GM18951 (cell line): ENCODE data around the gene DCP1A.

Experiments
- POLR2A ChIP-seq: IDR thresholded peaks from 4 replicates; pipeline ENCODE4 v1.6.1; 2011; ENCODE audit warnings: mild to moderate bottlenecking; ENCODE audit not compliant: insufficient read length, insufficient read depth; ENCODE audit errors: extremely low read depth
- in situ Hi-C: fragments of 300-500 bp; cut with MboI; formaldehyde crosslinking; loops from one replicate; pipeline ENCODE4 v1.12.0; 2022; ENCODE audit warnings: low sequenced_read_pairs, mixed read lengths, inconsistent platforms; ENCODE audit not compliant: unreplicated experiment

DCP1A gene

DNA sequence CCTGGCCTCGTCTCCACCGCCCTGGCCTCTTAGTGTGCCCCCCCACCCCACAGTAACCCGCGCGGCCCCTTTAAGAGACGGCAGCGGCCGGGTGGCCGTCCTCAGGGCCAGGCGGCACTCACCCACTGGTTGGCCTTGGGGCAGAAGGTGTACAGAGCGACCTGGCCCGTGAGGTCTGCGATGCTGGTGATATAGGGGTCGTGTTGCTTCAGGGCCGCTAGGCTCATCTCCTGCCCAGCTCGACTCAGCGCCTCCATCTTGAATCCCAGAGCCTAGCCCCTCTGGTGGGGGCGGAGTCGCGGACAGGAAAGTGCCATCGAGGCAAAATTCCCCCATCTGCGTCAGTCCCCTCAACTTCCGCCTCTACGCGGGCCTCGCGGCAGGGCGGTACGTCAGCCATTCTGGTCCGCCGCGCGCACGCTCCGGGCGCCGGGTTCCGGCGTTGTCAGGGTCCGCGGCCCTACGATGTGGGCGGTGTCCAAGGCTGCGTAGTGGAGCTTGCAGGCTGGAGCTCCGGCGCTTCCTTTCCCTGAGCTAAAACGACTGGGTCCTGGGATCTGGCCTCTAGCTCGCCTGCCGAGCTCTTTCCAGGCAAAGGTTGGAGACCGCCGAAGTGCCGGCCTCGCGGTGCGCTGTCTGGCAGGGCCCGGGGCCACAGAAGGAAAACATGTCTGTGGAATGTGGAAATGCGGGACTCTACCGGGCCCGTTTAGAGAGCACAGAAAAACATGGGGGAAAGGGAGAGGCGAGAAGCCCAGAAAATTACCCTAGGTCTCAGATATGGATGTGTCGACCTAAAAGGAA is at the start of gene DCP1A:
Gene DCP1A, minus strand, starts transcription at position 283 of the 804 bp plus-strand sequence. Its CDS starts 26 bp downstream, at position 257.
- peak; percentile 95 for TF ChIP-seq POLR2A
- in situ Hi-C loops, result no loop called here

DNA sequence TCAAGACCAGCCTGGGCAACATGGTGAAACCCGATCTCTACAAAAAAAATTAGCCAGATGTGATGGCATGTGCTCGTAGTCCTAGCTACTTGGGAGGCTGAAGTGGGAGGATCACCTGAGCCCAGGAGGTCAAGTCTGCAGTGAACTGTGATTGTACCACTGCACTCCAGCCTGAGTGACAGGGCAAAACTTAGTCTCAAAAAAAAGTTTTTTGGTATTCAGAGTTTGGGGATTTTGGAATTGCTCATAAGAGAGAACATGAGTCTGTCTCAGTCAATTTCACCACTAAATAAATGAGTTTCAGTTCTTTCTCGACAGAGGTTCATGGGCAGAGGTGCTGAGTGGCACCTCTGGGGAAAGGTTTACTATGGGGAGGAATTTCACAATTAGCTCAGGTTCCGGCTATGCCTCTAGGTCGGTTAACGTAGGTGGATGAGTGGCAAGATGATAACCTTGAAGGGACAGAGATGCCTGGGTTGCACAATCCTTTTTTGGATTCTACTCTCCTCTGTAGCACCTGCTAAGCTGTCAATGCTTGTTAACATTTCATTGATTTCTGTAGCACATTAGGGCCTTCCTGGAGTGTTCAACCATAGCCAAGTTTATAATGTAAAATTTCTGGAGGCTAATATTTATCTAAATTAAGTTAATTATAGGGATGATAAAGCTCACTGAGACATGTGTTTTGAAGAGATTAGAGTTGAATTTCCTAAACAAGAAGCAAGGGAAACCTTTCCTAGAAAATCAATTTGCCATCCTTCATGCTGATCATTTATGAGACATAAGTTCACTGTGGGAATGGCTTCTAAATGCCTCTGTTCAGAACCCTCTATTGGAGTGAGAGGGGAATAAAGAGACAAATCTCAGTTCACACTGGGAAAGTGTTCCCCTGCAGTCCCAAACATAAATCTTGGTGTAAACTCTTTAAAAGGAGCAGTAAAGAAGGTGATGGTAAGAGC is 37.4 kb upstream of the DCP1A start:
- in situ Hi-C loops, result no loop called here
- no peak for TF ChIP-seq POLR2A

DNA sequence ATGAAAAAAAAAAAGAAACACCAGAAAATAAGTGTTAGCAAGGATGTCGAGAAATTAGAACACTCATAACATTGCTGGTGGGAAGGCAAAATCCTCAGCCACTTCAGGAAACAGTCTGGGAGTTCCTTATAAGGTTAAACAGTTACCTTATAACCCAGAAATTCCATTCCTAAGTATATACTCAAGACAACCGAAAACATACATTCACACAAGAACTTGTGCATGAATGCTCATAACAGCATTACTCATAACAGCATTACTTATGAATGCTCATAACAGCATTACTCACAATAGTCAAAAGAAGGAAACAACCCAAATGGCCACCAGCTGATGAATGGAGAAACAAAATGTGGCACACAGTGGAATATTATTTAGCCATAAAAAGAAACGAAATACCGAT is 34.8 kb upstream of the DCP1A start:
- in situ Hi-C loops, result no loop called here
- TF ChIP-seq POLR2A, result no peak

DNA sequence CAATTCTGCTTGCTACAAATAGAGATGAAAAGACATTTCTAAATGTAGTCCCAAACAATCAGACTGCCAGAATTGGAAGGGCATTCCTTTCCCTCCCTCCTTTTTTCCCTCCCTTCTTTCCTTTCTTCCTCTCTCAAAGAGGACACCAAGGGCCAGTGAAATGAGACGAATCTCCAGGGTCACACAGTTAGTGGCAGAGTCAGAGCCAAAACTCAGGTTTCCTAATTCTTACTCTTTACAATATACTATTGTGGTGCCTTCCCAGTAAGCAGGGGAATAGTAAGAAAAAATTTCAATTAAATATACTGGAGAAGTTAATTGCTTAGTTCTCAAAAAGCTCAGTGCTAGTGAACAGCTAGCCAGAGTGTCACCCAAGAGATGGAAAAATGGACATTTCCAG is 33.0 kb upstream of the DCP1A start:
- in situ Hi-C loops, result no loop called here
- TF ChIP-seq POLR2A, result no peak

DNA sequence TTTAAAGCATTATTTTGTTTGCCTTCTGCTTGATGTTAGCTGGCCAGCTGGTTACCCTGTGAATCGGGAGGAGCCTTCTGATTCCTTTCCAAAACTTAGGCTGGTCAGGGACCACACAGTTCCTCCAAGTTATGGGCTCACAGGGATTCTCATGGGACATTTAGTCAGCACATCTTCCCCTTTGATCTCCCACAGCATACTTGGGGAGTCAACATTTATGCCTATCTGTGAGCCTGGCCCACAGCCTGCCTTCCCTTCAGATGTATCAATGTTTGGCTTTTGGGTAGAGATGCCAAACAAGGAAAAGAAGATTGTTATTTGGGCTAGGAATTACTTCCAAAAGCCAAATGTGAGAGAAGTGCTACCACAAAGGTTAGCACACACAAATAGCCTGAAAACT is 32.6 kb upstream of the DCP1A start:
- in situ Hi-C loops, result loop anchor here (10.0 kb wide), 1 partner anchor 335 kb away; no protein-coding TSS in a partner anchor
- TF ChIP-seq POLR2A, result no peak

DNA sequence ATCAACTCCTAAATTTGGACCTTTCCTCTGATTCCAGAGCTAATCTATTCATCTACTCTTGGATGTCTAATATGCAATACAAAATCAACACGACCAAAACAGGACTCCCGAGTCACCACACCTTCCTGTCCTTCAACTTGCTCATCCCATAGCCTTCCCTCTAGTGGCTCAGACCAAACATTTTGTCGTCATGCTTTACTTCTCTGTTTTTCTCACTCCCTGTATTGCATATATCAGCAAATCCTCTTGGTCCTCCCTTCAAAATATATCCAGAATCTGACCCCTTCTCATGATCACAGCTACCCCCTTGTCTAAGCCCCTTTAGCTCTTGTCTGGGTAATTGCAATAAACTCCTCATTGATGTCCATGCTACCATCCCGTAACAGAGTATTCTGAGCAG is 30.5 kb upstream of the DCP1A start:
- in situ Hi-C loops, result loop anchor here (10.0 kb wide), 1 partner anchor 337 kb away; no protein-coding TSS in a partner anchor

DNA sequence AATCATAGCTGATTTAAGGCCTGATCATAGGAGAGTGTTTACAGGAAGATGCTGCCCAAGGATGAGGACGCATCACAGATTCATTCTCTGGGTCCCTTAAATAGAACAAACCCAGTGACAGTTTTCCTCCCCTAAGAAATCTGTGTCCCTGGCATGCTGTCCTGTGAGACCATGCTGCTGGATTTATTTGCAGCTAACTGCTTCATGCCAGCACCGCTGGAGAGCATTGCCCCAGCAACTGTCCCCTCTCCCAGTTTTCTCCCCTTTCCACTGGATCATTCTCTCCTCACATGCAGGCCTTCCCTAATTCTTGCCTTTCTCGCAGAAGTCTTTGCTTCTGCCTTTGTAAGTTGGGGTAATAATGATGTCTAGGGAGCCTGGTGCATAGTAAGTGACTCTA is 29.3 kb upstream of the DCP1A start:
- TF ChIP-seq POLR2A, result no peak
- in situ Hi-C loops, result loop anchor here (10.0 kb wide), 1 partner anchor 338 kb away; no protein-coding TSS in a partner anchor

More for the DNA sequence above, 30.5 kb upstream of the DCP1A start:
- no peak for TF ChIP-seq POLR2A

DNA sequence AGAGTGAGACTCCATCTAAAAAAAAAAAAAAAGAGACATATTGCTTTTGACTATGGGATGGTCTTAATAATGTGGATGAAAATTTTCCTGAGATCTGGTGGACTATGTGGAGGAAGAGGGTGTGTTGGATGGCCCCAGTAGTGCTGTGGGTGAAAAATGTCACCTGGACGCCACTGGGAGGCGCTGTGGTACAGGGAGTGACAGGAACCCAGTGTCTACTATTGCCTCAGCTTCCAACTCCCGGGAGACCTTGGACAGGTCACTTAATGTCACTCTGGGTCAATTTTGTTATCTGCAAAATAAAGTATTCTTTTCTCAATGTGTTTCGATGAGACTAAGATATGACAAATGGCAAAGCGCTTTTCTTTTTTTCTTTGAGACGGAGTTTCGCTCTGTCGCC is 27.7 kb upstream of the DCP1A start:
- TF ChIP-seq POLR2A, result no peak
- in situ Hi-C loops, result loop anchor here (10.0 kb wide), 1 partner anchor 340 kb away; no protein-coding TSS in a partner anchor

DNA sequence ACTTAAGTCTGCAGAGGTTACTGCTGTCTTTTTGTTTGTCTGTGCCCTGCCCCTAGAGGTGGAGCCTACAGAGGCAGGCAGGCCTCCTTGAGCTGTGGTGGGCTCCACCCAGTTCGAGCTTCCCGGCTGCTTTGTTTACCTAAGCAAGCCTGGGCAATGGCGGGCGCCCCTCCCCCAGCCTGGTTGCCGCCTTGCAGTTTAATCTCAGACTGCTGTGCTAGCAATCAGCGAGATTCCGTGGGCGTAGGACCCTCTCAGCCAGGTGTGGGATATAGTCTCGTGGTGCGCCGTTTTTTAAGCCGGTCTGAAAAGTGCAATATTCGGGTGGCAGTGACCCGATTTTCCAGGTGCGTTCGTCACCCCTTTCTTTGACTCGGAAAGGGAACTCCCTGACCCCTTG is 23.4 kb upstream of the DCP1A start:
- in situ Hi-C loops, result loop anchor here (10.0 kb wide), 1 partner anchor 344 kb away; no protein-coding TSS in a partner anchor

DNA sequence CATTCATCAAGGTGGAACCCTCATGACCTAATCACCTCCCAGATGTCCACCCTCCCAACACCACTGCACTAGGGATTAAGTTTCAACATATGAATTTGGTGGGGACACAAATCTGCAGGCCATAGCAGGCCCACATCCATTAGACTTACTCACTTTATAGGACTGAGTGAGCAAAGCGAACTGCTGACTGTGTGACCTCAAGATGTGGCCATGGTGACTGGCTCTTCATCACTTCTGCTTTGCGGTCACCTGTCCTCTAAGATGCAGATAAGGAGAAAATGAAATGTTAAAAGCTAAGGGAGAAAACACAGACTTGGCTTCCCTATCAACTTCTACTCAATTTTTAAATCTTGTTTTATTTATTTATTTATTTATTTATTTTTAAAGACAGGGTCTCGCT is 14.5 kb upstream of the DCP1A start:
- in situ Hi-C loops, result no loop called here
- no peak for TF ChIP-seq POLR2A

DNA sequence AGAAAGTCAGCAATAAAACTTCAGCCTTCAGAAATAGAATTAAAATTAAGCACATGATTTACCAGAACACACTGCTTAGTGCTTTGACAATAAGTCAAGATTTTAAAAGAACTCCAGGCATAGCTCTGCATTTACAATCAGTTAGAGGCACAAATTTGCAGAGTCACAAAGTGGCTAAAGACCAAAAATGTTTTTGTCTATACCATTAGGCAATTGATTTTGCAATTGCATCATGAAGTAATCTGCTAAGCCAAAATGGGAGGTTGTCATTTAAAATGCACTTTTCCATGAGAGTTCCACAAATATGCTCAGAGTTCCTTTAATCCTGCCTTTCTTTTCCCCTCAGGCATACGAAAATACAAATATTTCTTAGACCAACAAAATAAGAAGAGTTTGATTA is 10.1 kb upstream of the DCP1A start:
- no peak for TF ChIP-seq POLR2A
- in situ Hi-C loops, result no loop called here

DNA sequence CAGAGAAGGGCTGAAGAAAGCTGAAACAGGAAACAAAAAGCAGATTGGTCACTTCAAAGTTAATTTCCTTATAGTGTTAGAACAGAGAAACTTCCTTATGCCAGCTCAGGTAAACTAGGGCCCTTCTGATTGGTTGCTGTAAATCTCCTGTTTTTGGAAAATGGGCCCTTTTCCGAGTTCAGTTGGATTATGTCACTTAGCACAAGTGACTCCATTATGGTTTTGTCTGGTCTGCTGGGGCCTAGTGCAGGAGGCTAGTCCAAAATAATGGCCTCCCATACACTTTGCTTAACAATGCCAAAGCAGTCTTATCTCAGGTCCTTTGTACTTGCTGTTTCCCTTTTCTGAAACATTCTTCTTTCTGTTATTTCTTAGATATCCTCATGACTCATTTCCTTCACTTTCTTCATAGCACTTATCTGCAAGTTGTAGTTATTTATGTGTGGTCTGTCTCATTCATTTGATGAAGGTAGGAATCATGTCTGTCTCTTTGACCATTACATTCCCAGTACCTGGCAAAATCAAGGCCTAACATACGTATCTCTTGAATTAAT is 7.7 kb upstream of the DCP1A start:
- no peak for TF ChIP-seq POLR2A
- in situ Hi-C loops, result no loop called here

DNA sequence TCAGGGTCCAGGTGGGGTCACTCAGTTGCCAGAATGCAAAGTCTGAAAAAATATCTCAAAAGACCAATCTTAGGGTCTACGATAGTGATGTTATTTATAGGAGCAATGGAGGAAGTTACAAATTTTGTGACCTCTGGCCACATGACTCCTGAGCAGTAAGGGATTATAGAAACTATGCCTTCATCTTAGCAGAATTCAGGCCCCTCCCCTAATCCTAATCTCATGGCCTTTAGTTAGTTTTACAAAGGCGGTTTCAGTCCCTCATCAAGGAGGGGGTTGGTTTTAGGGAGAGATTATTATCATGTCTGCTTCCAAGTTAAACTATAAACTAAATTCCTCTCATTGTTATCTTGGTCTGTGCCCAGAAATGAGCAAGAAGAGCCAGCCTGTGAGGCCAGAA is 5.9 kb upstream of the DCP1A start:
- no peak for TF ChIP-seq POLR2A
- in situ Hi-C loops, result no loop called here
